Duodenal mucosa (tissue), 2 donors: ENCODE measurements around the gene VEPH1.

ENCODE experiments used
- H3K27ac ChIP-seq: one replicate; pipeline ENCODE4 v1.7.0; 2013; ENCODE audit warnings: low read depth, low read length
- H3K27me3 ChIP-seq, 2 donors: one replicate each; pipeline ENCODE4 v1.7.0; 2013; ENCODE audit warnings: low read length in 2 of 2, control low read depth in 1 of 2; ENCODE audit not compliant: insufficient read depth in 2 of 2, control insufficient read depth in 1 of 2
- H3K36me3 ChIP-seq, 2 donors: one replicate each; pipeline ENCODE4 v1.7.0; 2013; ENCODE audit warnings: low read length in 2 of 2, control low read depth in 1 of 2; ENCODE audit not compliant: insufficient read depth in 2 of 2, control insufficient read depth in 1 of 2
- H3K4me1 ChIP-seq, 2 donors: one replicate each; pipeline ENCODE4 v1.7.0; 2013; ENCODE audit warnings: low read length in 2 of 2, control low read depth in 1 of 2; ENCODE audit not compliant: insufficient read depth in 2 of 2, control insufficient read depth in 1 of 2
- H3K4me3 ChIP-seq, 2 donors: one replicate each; pipeline ENCODE4 v1.7.0; 2013; ENCODE audit warnings: low read length in 2 of 2, low read depth in 1 of 2
- H3K9ac ChIP-seq, 2 donors: one replicate each; pipeline ENCODE4 v1.7.0; 2013; ENCODE audit warnings: low read length in 2 of 2, low read depth in 1 of 2
- H3K9me3 ChIP-seq, 2 donors: one replicate each; pipeline ENCODE4 v1.7.0; 2013; ENCODE audit warnings: low read length in 2 of 2, control low read depth in 1 of 2; ENCODE audit not compliant: control insufficient read depth in 1 of 2

The VEPH1 gene

GRCh38 chr3:157237886-157238285 lies 265.3 kb downstream of the VEPH1 start:
- no peaks in the 10 kb centered on the region for H3K27me3 ChIP-seq
- no peak overlapping the region for H3K9ac ChIP-seq
- no peak overlapping the region for H3K4me3 ChIP-seq
- H3K36me3 ChIP-seq: no peaks in the 10 kb centered on the region
- H3K4me1 ChIP-seq: no peaks in the 10 kb centered on the region
- H3K9me3 ChIP-seq: no peaks in the 10 kb centered on the region
- no peak overlapping the region for H3K27ac ChIP-seq

- H3K27me3 ChIP-seq: no peaks in the 10 kb centered on the region
- H3K4me3 ChIP-seq: no peak overlapping the region
These were observed 267.9 kb downstream of the VEPH1 start for GRCh38 chr3:157235291-157235690.

GRCh38 chr3:157233923-157234322 lies 269.3 kb downstream of the VEPH1 start:
- Histone ChIP-seq H3K4me1 (no peaks in the 10 kb centered on the region), H3K9me3 (no peaks in the 10 kb centered on the region), H3K36me3 (no peaks in the 10 kb centered on the region), H3K27me3 (no peaks in the 10 kb centered on the region), H3K27ac (no peak overlapping the region), H3K9ac (no peak overlapping the region), H3K4me3 (no peak overlapping the region)

More at GRCh38 chr3:157235291-157235690, 267.9 kb downstream of the VEPH1 start:
- Histone ChIP-seq H3K27ac (no peak overlapping the region), H3K9ac (no peak overlapping the region), H3K4me1 (no peaks in the 10 kb centered on the region), H3K36me3 (no peaks in the 10 kb centered on the region), H3K9me3 (no peaks in the 10 kb centered on the region)

GRCh38 chr3:157232141-157232540 lies 271.1 kb downstream of the VEPH1 start:
- H3K4me1 ChIP-seq: no peaks in the 10 kb centered on the region
- no peak overlapping the region for H3K9ac ChIP-seq
- H3K36me3 ChIP-seq: no peaks in the 10 kb centered on the region
- H3K27ac ChIP-seq: no peak overlapping the region
- H3K4me3 ChIP-seq: no peak overlapping the region
- H3K9me3 ChIP-seq: no peaks in the 10 kb centered on the region
- no peaks in the 10 kb centered on the region for H3K27me3 ChIP-seq

- Histone ChIP-seq H3K36me3 (no peaks in the 10 kb centered on the region), H3K27ac (no peak overlapping the region), H3K4me1 (no peaks in the 10 kb centered on the region), H3K9me3 (no peaks in the 10 kb centered on the region), H3K4me3 (no peak overlapping the region), H3K27me3 (no peaks in the 10 kb centered on the region), H3K9ac (no peak overlapping the region)
These were observed 272.1 kb downstream of the VEPH1 start for GRCh38 chr3:157231071-157231470.

GRCh38 chr3:157226173-157226847 lies 276.9 kb downstream of the VEPH1 start:
- no peak overlapping the region for H3K9ac ChIP-seq

GRCh38 chr3:157225001-157225400 lies 278.2 kb downstream of the VEPH1 start:
- Histone ChIP-seq H3K9me3 (no peaks in the 10 kb centered on the region), H3K9ac (no peak overlapping the region), H3K4me1 (no peaks in the 10 kb centered on the region), H3K27me3 (no peaks in the 10 kb centered on the region), H3K36me3 (no peaks in the 10 kb centered on the region), H3K4me3 (no peak overlapping the region), H3K27ac (no peak overlapping the region)

More at GRCh38 chr3:157226173-157226847, 276.9 kb downstream of the VEPH1 start:
- H3K27me3 ChIP-seq: no peaks in the 10 kb centered on the region
- no peaks in the 10 kb centered on the region for H3K9me3 ChIP-seq
- H3K27ac ChIP-seq: no peak overlapping the region
- no peaks in the 10 kb centered on the region for H3K4me1 ChIP-seq
- no peak overlapping the region for H3K4me3 ChIP-seq
- no peaks in the 10 kb centered on the region for H3K36me3 ChIP-seq

GRCh38 chr3:157220883-157221282 lies 282.3 kb downstream of the VEPH1 start:
- Histone ChIP-seq H3K9me3 (no peaks in the 10 kb centered on the region), H3K4me1 (no peaks in the 10 kb centered on the region), H3K9ac (no peak overlapping the region), H3K4me3 (no peak overlapping the region), H3K27me3 (no peaks in the 10 kb centered on the region), H3K27ac (no peak overlapping the region), H3K36me3 (no peaks in the 10 kb centered on the region)

GRCh38 chr3:157220211-157220610 lies 283.0 kb downstream of the VEPH1 start:
- Histone ChIP-seq H3K36me3 (no peaks in the 10 kb centered on the region), H3K27me3 (no peaks in the 10 kb centered on the region), H3K9ac (no peak overlapping the region), H3K9me3 (no peaks in the 10 kb centered on the region), H3K27ac (no peak overlapping the region), H3K4me3 (no peak overlapping the region), H3K4me1 (no peaks in the 10 kb centered on the region)

GRCh38 chr3:157219215-157219614 lies 284.0 kb downstream of the VEPH1 start:
- Histone ChIP-seq H3K27me3 (no peaks in the 10 kb centered on the region), H3K4me3 (no peak overlapping the region), H3K36me3 (no peaks in the 10 kb centered on the region), H3K9ac (no peak overlapping the region), H3K9me3 (no peaks in the 10 kb centered on the region), H3K4me1 (no peaks in the 10 kb centered on the region), H3K27ac (no peak overlapping the region)
